Muscle layer of duodenum (tissue), 2 donors: Measurements from ENCODE around the gene CLEC4M.
"Not testable (repeated sequence)": the region's sequence is repeated elsewhere in the genome, so short reads cannot be mapped to it uniquely, and the experiment has no call there.

Experiments
- H3K27ac ChIP-seq: one replicate; pipeline ENCODE4 v1.7.0; 2013; ENCODE audit warnings: mild to moderate bottlenecking, low read length
- H3K27me3 ChIP-seq: one replicate; pipeline ENCODE4 v1.7.0; 2013; ENCODE audit warnings: low read depth, mild to moderate bottlenecking, control low read depth, low read length
- H3K36me3 ChIP-seq, 2 donors: one replicate each; pipeline ENCODE4 v1.7.0; 2013; ENCODE audit warnings: low read length in 2 of 2, control low read depth in 1 of 2, mild to moderate bottlenecking in 1 of 2; ENCODE audit not compliant: insufficient read depth in 2 of 2, control insufficient read depth in 1 of 2
- H3K4me1 ChIP-seq, 2 donors: one replicate each; pipeline ENCODE4 v1.7.0; 2013; ENCODE audit warnings: low read length in 2 of 2, mild to moderate bottlenecking in 2 of 2, control low read depth in 1 of 2, moderate library complexity in 1 of 2; ENCODE audit not compliant: insufficient read depth in 2 of 2, control insufficient read depth in 1 of 2
- H3K4me3 ChIP-seq, 2 donors: one replicate each; pipeline ENCODE4 v1.7.0; 2013; ENCODE audit warnings: low read length in 2 of 2, low read depth in 1 of 2, mild to moderate bottlenecking in 1 of 2
- H3K9me3 ChIP-seq, 2 donors: one replicate each; pipeline ENCODE4 v1.7.0; 2013; ENCODE audit warnings: low read length in 2 of 2, control low read depth in 1 of 2, mild to moderate bottlenecking in 1 of 2; ENCODE audit not compliant: control insufficient read depth in 1 of 2
- donor health status: healthy.

CLEC4M gene

DNA sequence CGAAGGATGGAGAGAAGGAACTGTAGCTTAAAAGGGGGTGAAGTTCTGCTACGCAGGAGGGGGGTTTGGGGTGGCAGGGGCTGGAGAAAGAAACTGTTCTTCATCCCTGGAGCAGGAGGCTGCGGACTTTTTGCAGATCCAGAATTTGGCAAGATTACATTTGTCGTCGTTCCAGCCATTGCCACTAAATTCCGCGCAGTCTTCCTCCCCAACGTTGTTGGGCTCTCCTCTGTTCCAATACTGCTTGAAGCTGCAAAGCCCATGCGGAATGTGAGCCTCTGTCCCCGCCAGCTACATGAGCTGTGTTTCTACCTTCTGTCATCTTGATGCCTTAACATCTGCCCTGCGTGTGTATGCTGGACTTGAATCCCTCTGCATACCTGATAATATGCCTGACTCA is 20.1 kb upstream of the CLEC4M start:
- Histone ChIP-seq H3K27me3 (no peaks in the 10 kb centered on the region), H3K9me3 (no peaks in the 10 kb centered on the region), H3K36me3 (no peaks in the 10 kb centered on the region), H3K4me1 (no peaks in the 10 kb centered on the region), H3K27ac (no peak overlapping the region), H3K4me3 (no peak overlapping the region)

DNA sequence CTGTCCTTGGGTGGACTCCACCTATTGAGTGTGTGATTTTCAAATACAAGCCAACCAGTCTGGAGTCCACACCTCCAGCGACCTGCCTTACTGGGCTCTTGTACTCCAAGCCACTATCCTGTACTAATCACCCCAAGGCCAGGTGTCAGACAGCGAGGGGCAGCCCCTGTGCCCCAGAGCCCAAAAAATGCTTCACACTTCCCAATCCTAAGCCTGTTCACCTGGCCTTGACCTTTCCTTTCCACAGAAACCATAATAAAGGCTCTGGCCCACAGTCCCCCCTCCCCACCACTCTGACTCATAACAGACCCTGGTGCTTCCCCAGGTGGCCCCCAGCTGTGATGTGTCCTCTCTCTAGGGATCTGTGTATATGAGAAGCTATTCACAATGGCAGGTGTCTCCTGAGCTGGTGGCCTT is 19.6 kb upstream of the CLEC4M start:
- H3K27ac ChIP-seq: no peak overlapping the region
- no peaks in the 10 kb centered on the region for H3K4me1 ChIP-seq
- no peaks in the 10 kb centered on the region for H3K9me3 ChIP-seq
- no peaks in the 10 kb centered on the region for H3K27me3 ChIP-seq
- no peaks in the 10 kb centered on the region for H3K36me3 ChIP-seq
- H3K4me3 ChIP-seq: no peak overlapping the region

DNA sequence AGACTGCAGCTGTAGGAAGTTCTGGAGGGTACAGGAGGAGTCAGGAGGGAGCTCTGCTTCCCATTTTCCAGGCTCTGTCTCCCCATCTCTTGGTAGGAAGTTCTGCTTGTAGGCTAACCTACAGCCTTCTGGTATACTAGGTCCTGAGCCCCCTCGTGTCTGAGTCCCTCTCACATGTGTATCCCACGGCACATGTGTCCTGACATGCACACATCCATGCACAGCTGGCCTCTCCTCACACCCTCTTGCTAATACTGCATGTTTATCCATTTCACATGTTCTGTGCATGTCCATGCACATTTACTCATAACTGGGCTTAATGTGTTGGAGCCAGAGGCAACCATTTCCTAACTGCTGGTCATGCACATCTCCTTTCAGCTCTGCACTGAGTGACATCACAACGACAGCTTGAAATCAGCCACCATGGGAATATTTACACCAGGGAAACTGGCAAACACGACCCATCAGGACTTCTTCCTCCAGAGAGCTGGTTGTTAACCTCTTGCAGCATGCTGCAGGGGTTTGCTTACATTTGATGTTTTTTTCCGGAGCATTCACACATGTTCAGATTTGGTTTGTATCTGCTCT is 18.8 kb upstream of the CLEC4M start:
- H3K4me3 ChIP-seq: no peak overlapping the region
- no peak overlapping the region for H3K27ac ChIP-seq
- H3K36me3 ChIP-seq: no peaks in the 10 kb centered on the region
- no peaks in the 10 kb centered on the region for H3K9me3 ChIP-seq
- H3K4me1 ChIP-seq: no peaks in the 10 kb centered on the region
- no peaks in the 10 kb centered on the region for H3K27me3 ChIP-seq

DNA sequence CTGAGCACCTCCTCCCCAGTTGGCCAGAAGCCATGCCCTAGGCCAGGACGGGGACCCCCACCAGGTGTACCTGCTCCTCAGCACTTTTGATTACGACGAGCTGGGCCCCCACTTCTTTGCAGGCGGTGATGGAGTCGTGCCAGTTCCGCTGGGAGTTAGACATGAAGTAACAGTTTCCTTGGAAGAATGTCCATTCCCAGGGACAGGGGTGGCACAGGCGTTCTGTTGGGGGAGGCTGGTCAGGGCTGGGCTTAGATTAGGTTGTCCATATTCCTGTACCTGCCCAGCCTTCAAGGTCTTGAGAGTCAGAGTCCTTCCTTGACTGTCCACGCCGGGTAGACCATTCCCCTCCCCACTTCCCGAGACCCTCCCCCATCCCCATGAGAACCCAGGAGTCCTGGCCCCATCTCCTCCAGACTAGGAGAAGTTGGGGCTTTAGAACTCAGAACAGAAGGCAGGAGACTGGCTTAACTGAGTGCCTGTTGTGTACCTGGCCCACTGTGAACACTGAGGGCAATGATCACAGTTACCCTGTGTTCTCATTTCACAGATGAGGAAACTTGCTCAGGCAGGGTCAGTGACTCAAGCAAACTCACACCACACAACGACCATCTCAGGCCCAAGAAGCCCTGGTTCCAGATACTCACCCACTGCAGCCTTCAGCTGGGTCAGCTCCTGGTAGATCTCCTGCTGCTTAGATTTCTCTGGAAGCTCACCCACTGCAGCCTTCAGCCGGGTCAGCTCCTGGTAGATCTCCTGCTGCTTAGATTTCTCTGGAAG is 18.0 kb upstream of the CLEC4M start:
- Histone ChIP-seq H3K9me3 (no peaks in the 10 kb centered on the region), H3K27ac (no peak overlapping the region), H3K4me3 (no peak overlapping the region), H3K36me3 (no peaks in the 10 kb centered on the region), H3K4me1 (no peaks in the 10 kb centered on the region), H3K27me3 (no peaks in the 10 kb centered on the region)

DNA sequence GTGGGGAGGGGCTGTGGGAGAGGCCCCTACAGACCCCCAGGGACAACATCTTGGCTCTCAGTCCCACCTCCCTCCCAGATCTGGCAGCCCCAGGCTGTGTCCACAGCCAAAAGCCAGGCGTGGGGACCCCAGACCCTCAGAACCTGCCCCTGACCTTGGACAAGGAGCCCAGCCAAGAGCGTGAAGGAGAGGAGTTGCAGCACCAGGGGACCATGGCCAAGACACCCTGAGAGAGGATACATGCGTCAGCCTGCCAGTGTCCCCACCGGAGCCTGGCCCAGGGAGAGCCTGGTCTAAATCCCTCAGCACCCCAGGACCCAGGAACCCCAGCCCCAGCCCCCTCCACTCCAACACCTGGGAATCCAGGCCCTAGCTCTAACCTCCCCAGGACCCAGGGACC is 16.7 kb upstream of the CLEC4M start:
- not testable (repeated sequence) for H3K9me3 ChIP-seq, H3K27ac ChIP-seq, H3K36me3 ChIP-seq, H3K27me3 ChIP-seq, H3K4me1 ChIP-seq, H3K4me3 ChIP-seq

GRCh38 chr19:7746903-7747884 is 15.8 kb upstream of the CLEC4M start, which contains the start of gene CD209:
Gene CD209 (minus strand): TSS chr19:7747534. CDS start chr19:7747511, 23 bp downstream.
- H3K27me3 ChIP-seq: no peaks in the 10 kb centered on the region
- H3K4me3 ChIP-seq: no peak within 1 kb of the TSS
- H3K4me1 ChIP-seq: no peaks in the 10 kb centered on the region
- H3K27ac ChIP-seq: no peak within 1 kb of the TSS
- no peaks in the 10 kb centered on the region for H3K9me3 ChIP-seq
- no peaks in the 10 kb centered on the region for H3K36me3 ChIP-seq

DNA sequence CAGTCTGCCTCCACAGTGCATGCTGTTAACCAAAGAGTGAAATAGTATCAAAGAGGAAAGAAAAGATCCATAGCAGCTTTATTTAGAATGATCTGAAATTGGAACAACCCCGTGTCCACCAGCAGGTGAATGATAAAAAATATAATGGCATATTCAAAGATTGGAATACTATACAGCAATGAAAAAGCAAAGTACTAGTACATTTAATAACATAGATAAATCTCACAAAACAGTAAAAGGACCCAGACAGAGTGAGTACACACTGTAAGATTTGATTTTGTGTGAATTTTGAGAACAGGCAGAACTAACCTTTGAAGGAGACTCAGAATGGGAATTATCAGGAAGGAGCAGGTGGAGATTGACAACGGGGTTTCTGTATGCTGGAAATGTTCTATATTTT is 14.9 kb upstream of the CLEC4M start:
- no peaks in the 10 kb centered on the region for H3K4me1 ChIP-seq
- H3K36me3 ChIP-seq: no peaks in the 10 kb centered on the region
- H3K27me3 ChIP-seq: no peaks in the 10 kb centered on the region
- no peaks in the 10 kb centered on the region for H3K9me3 ChIP-seq
- no peak overlapping the region for H3K27ac ChIP-seq
- H3K4me3 ChIP-seq: no peak overlapping the region

- no peaks in the 10 kb centered on the region for H3K9me3 ChIP-seq
- H3K36me3 ChIP-seq: no peaks in the 10 kb centered on the region
- no peak overlapping the region for H3K27ac ChIP-seq
These were observed 14.3 kb upstream of the CLEC4M start for GRCh38 chr19:7748756-7749155.

DNA sequence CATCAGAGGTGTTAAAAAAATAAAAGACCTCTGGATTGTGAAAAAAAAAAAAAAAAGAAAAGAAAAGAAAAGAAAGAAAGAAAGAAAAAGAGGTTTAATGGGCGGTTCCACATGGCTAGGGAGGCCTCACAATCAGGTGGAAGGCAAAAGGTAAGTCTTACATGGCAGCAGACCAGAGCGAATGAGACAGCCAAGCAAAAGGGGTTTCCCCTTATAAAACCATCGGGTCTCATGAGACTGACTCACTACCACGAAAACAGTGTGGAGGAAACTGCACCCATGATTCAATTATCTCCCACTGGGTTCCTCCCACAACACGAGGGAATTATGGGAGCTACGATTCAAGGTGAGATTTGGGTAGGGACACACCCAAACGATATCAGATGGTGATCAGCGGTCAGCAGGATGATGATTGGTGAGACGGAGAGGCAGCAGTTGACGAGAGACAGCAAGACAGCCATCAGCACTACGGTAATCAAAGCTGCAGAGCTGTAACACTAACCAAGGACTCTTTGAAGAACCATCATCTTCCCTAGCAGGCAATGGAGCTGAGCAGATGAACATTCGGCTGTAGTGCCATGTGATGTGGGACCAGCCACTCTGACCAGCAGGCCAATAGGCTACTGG is 11.8 kb upstream of the CLEC4M start:
- no peak overlapping the region for H3K27ac ChIP-seq
- H3K27me3 ChIP-seq: no peaks in the 10 kb centered on the region
- H3K4me3 ChIP-seq: no peak overlapping the region
- H3K36me3 ChIP-seq: no peaks in the 10 kb centered on the region
- no peaks in the 10 kb centered on the region for H3K4me1 ChIP-seq
- H3K9me3 ChIP-seq: peaks cover 0 to 7% of the 10 kb centered on the region in 2 donors

More at GRCh38 chr19:7748756-7749155, 14.3 kb upstream of the CLEC4M start:
- Histone ChIP-seq H3K4me3 (no peak overlapping the region), H3K27me3 (no peaks in the 10 kb centered on the region), H3K4me1 (no peaks in the 10 kb centered on the region)

DNA sequence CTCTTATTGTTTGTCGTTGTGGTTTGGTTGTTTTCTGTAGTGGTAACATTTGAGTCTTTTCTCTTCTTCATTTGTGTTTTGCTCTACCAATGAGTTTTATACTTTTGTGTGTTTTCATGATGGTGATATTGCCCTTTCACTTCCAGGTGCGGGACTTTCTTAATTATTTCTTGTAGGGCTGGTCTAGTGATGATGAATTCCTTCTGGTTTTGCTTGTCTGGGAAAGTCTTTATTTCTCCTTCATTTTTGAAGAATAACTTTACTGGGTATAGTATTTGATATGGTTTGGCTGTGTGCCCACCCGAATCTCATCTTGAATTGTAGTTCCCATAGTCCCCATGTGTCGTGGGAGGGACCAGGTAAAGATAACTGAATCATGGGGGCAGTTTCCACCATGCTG is 6.8 kb upstream of the CLEC4M start:
- no peaks in the 10 kb centered on the region for H3K27me3 ChIP-seq

GRCh38 chr19:7757358-7757757 is 5.7 kb upstream of the CLEC4M start:
- H3K4me3 ChIP-seq: no peak overlapping the region
- no peak overlapping the region for H3K27ac ChIP-seq
- peaks cover 0 to 41% of the 10 kb centered on the region in 2 donors for H3K9me3 ChIP-seq
- no peaks in the 10 kb centered on the region for H3K27me3 ChIP-seq
- H3K36me3 ChIP-seq: no peaks in the 10 kb centered on the region
- no peaks in the 10 kb centered on the region for H3K4me1 ChIP-seq

More for the DNA sequence above, 6.8 kb upstream of the CLEC4M start:
- peaks cover 0 to 41% of the 10 kb centered on the region in 2 donors for H3K9me3 ChIP-seq
- H3K4me3 ChIP-seq: no peak overlapping the region
- H3K36me3 ChIP-seq: no peaks in the 10 kb centered on the region
- H3K27ac ChIP-seq: no peak overlapping the region
- H3K4me1 ChIP-seq: no peaks in the 10 kb centered on the region
